ENCODE results near the gene SH3GL3.

SH3GL3 gene

GRCh38 chr15:83658430-83659416, 211.6 kb downstream of the SH3GL3 start:
- no peak for DNase-seq (ENCODE audit: low read depth in 2 of 2, low spot score in 1 of 2)

DNA sequence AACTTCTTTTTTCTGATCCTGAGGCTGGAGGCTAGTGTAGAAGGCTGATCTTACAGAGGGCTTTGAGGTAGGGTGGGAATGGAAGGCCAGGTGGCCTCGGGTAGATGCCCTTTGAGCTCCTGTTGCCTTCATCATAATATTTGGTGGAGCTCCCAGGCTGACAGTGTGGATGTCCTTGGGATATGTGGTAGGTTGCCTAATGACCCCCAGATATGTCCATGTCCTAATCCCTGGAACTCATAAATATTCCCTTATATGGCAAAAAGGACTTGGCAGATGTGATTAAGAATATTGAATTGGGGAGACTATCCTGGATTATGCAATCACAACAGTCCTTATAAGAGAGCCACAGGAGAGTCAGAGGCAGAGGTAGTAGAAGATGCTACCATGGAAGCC, 212.3 kb downstream of the SH3GL3 start:
- no peak for DNase-seq (ENCODE audit: low read depth in 2 of 2, low spot score in 1 of 2)

- DNase-seq (ENCODE audit: low read depth in 2 of 2, low spot score in 1 of 2) = no peak
Observed at GRCh38 chr15:83665480-83665879, 218.3 kb downstream of the SH3GL3 start.

All from stimulated activated CD8-positive, alpha-beta memory T cell treated with anti-CD3 and anti-CD28 coated beads, Interleukin-4, amount 100 ng/mL, for 4 hours (primary cell).